Retinal pigment epithelial cell (primary cell): Measurements from ENCODE around the gene LGSN.

Experiments used
- DNase-seq: peaks from one replicate; pipeline ENCODE4 v3.0.0-alpha.2; 2010; ENCODE audit warnings: low read depth
- H3K4me3 ChIP-seq: 2 replicates; pipeline ENCODE4 v1.5.1; 2011; ENCODE audit warnings: mild to moderate bottlenecking, low read length, control low read depth, moderate library complexity
- CTCF ChIP-seq: conservative IDR thresholded peaks from 2 replicates; pipeline ENCODE4 v1.5.1; 2011; ENCODE audit warnings: low read depth, low read length, control low read depth, inconsistent platforms

The LGSN gene

DNA sequence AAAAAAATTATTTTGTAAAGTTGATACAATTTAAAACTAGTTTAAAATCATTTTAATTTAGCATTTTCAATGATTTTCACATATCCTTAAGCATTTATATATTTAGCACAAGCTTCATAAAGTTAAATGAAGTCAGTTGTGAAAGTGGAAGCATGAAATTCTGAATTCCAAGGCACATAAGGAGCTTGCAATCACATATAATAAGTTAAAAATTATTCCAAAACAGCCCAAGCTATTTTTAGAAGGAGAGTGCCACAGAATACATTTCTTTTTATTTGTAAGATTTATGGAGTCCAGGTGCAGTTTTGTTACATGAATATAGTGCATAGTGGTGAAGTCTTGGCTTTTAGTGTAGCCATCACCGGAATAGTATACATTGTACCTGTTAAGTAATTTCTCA lies 3.2 kb upstream of the LGSN start:
- no peak for DNase-seq
- TF ChIP-seq CTCF = no peak

GRCh38 chr6:63321821-63322220 lies 2.0 kb upstream of the LGSN start:
- H3K4me3 ChIP-seq = no peak overlapping the region
- no peak for DNase-seq

More for the DNA sequence above, 3.2 kb upstream of the LGSN start:
- H3K4me3 ChIP-seq = no peak overlapping the region

DNA sequence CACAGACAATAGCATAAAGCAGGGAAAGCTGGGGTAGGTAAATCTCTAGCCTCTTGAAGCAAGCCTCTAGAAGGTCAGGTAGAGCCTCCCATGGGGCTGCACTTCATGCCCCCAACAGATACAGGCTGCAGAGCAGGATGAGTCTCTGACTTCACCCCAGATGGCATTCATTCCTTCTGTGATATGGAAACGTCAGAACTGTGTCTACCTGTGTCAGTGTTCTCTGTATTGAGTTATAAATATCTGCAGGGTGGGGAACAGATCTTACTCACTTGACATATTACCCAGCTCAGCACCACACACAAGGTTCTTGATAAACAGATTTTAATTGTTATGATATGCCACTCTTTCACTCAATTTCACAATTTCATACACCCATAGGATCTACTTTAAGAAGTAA lies 2.1 kb downstream of the LGSN start:
- TF ChIP-seq CTCF = no peak
- no peak overlapping the region for H3K4me3 ChIP-seq
- DNase-seq = no peak

More at GRCh38 chr6:63321821-63322220, 2.0 kb upstream of the LGSN start:
- TF ChIP-seq CTCF = no peak

DNA sequence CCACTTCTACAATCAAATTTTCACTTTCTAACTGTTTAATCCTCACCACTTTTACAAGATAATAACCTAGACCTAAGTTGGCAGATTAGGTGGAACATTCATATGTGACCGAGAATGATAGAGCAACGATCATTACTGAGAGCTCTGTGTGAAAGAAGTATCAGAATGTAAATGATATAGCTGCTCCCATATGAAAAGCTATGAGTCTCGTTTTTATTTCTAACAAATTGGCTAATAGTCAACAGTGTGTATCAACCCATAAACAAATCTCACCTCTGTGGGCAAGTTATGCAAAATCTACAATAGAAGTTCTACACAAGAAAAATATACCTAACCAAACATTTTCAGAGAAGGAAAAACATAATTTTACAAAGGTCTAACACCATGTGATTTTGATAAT lies 3.7 kb downstream of the LGSN start:
- DNase-seq = no peak
- no peak for TF ChIP-seq CTCF
- H3K4me3 ChIP-seq = no peak overlapping the region

DNA sequence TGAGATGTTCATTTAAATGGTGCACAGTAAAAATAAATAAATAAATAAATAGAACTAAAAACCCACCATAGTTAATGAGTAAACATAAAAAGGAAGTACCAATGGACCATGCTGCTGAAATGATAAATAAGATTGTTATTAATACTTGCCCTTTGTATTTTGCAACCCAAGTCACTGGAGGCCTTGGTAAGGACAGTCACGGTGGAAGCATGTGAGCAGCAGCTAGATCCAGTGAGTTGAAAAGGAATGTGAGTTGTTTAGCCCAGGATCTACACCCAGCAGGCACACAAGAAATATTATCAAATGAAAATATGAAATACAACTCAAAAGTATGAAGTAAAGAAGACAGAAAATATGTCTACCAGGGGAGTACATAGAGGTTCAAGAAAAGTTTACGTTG lies 6.7 kb downstream of the LGSN start:
- no peak overlapping the region for H3K4me3 ChIP-seq
- TF ChIP-seq CTCF = no peak
- DNase-seq = no peak

- DNase-seq = peak; percentile 3
- H3K4me3 ChIP-seq = no peak overlapping the region
- TF ChIP-seq CTCF = peak; percentile 54
Observed at GRCh38 chr6:63307581-63308246, 12.1 kb downstream of the LGSN start.

GRCh38 chr6:63306420-63306819 lies 13.4 kb downstream of the LGSN start:
- no peak for TF ChIP-seq CTCF
- no peak for DNase-seq
- no peak overlapping the region for H3K4me3 ChIP-seq
